Tibial artery (tissue), 4 donors: ENCODE data around the gene SNRPD2.
"Not testable (repeated sequence)": the region's sequence is repeated elsewhere in the genome, so short reads cannot be mapped to it uniquely, and the experiment has no call there.

Experiments used
- DNase-seq, 2 donors: peaks; one replicate each; pipeline ENCODE4 v3.0.0-alpha.2; 2019
- H3K27ac ChIP-seq, 2 donors: fragments of 200-600 bp; sonication (generic) in 1 of 2; 1 replicate in 1 of 2; 2 replicates in 1 of 2; pipeline ENCODE4 v1.5.1; 2018 to 2019; ENCODE audit warnings: mild to moderate bottlenecking in 1 of 2
- H3K27me3 ChIP-seq, 2 donors: fragments of 200-600 bp; sonication (generic) in 1 of 2; one replicate each; pipeline versions ENCODE4 v1.5.1 to v1.6.0; 2016 to 2019
- H3K36me3 ChIP-seq, 3 donors: fragments of 200-600 bp; sonication (generic) in 2 of 3; one replicate each; pipeline ENCODE4 v1.5.1; 2016 to 2019; ENCODE audit warnings: mild to moderate bottlenecking in 2 of 3
- H3K4me1 ChIP-seq, 4 donors: fragments of 200-600 bp; sonication (generic) in 2 of 4; 1 replicate in 3 of 4; 2 replicates in 1 of 4; pipeline ENCODE4 v1.5.1; 2016 to 2019
- H3K4me3 ChIP-seq, 2 donors: fragments of 200-600 bp; sonication (generic) in 1 of 2; 1 replicate in 1 of 2; 2 replicates in 1 of 2; pipeline ENCODE4 v1.5.1; 2018 to 2019; ENCODE audit warnings: mild to moderate bottlenecking in 2 of 2
- H3K9me3 ChIP-seq, 3 donors: fragments of 200-600 bp; sonication (generic) in 1 of 3; one replicate each; pipeline ENCODE4 v1.5.1; 2016 to 2019
- intact Hi-C: fragments of 100-400 bp; cut with DNase I; formaldehyde crosslinking; loops from one replicate; pipeline ENCODE4 v1.15.0; 2023; ENCODE audit warnings: low total_unique reads
- TF ChIP-seq, protein P1 (sequence below), 2 experiments: fragments of 200-600 bp in 1 of 2; fragments of 450-650 bp in 1 of 2; IDR thresholded peaks; one replicate each; pipeline ENCODE4 v1.5.1; 2017 to 2019; ENCODE audit warnings: antibody characterized with exemption in 2 of 2, mild to moderate bottlenecking in 1 of 2, moderate library complexity in 1 of 2

SNRPD2 gene

DNA sequence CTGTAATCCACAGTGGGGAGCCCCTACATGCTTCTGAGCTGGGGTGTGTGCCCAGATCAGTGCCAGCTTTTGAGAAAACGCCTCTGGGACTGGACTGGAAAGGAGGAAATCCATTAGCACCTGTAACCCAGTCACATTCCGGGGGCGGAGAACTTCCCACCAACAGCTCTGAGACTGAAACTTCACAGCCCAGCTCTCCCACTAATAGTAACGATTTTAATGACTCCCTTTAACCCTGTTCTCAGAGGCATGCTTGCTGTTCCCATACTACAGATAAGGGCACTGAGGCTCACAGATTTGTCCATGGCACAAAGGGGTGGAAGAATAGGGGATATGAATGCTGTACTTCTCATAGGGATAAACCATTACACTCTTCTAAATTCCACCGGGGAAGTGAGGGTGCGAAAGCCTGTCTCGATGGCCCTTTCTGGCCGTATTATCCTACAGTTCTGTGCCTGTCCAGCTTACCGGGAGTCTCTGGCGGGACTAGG is 38.1 kb upstream of the SNRPD2 start:
- Histone ChIP-seq H3K4me1 (peaks cover 0 to 27% (median 12%) of the 10 kb centered on the region in 4 donors), H3K27ac (peak overlapping the region; percentile 77 to 86), H3K36me3 (no peaks in the 10 kb centered on the region), H3K9me3 (no peaks in the 10 kb centered on the region), H3K27me3 (no peaks in the 10 kb centered on the region), H3K4me3 (peak overlapping the region; percentile 80 to 93)
- TF ChIP-seq, protein P1, sequence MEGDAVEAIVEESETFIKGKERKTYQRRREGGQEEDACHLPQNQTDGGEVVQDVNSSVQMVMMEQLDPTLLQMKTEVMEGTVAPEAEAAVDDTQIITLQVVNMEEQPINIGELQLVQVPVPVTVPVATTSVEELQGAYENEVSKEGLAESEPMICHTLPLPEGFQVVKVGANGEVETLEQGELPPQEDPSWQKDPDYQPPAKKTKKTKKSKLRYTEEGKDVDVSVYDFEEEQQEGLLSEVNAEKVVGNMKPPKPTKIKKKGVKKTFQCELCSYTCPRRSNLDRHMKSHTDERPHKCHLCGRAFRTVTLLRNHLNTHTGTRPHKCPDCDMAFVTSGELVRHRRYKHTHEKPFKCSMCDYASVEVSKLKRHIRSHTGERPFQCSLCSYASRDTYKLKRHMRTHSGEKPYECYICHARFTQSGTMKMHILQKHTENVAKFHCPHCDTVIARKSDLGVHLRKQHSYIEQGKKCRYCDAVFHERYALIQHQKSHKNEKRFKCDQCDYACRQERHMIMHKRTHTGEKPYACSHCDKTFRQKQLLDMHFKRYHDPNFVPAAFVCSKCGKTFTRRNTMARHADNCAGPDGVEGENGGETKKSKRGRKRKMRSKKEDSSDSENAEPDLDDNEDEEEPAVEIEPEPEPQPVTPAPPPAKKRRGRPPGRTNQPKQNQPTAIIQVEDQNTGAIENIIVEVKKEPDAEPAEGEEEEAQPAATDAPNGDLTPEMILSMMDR (IDR thresholded peaks at IDR 0.05): no peak
- no peak for DNase-seq
- intact Hi-C loops: no loop called here

DNA sequence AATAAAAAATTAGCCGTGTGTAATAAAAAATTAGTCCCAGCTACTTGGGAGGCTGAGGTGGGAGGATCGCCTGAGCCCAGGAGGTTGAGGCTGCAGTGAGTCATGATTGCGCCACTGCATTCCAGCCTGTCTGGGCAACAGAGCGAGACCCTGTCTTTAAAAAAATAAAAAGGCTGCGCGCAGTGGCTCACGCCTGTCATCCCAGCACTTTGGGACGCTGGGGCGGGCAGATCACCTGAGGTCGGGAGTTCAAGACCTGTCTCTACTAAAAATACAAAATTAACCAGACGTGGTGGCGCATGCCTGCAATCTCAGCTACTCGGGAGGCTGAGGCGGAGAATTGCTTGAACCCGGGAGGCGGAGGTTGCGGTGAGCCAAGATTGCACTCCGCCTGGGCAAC is 36.9 kb upstream of the SNRPD2 start:
- H3K27me3 ChIP-seq, H3K36me3 ChIP-seq, DNase-seq, H3K27ac ChIP-seq, H3K4me3 ChIP-seq, intact Hi-C loops, H3K9me3 ChIP-seq: not testable (repeated sequence)
- peaks cover 0 to 31% (median 12%) of the 10 kb centered on the region in 4 donors for H3K4me1 ChIP-seq

DNA sequence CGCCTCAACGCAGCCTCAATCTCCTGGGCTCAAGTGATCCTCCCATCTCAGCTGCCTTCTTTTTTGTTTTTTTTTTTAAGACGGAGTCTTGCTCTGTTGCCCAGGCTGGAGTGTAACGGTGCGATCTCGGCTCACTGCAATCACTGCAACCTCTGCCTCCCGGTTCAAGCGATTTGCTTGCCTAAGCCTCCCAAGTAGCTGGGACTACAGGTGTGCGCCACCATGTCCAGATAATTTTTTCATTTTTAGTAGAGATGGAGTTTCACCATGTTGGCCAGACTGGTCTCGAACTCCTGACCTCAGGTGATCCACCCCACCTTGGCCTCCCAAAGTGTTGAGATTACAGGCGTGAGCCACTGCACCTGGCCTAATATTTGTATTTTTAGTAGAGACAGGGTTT is 28.3 kb upstream of the SNRPD2 start:
- not testable (repeated sequence) for H3K27ac ChIP-seq

DNA sequence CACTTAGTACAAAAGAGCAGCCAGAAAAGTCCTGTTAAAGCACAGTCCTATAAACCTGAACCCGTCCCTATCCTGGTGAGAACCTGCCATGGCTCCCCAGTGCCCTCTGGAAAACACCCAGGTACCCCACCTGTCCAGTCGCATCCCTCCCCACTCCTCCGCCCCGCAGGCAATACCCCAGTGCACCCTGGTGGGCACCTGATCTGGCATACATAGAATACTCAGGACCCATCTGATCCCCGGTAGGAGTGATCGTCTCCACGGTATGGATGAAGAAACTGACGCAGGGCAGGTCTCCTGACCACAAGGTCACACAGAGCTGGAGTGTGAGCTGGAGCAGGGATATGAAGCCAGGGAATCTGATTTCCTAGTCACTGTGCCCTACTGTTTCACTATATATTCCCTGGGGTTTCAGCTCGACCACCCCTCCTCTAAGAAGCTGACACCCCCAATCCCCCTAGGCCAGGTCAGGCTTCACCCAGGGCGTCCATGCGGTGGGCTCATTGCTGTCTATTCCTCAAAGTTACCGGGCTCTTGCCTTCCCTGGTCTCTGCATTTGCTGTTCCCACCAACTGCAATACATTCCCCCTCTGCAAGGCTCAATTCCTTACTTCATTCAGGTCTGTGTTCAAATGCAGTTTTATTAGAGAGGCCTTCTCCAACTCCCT is 26.4 kb upstream of the SNRPD2 start:
- H3K9me3 ChIP-seq: no peaks in the 10 kb centered on the region
- peaks cover 0 to 20% (median 10%) of the 10 kb centered on the region in 4 donors for H3K4me1 ChIP-seq
- TF ChIP-seq, protein P1 (IDR thresholded peaks at IDR 0.05): no peak
- peak overlapping the region; percentile 59 to 61 for H3K4me3 ChIP-seq
- no peaks in the 10 kb centered on the region for H3K27me3 ChIP-seq
- peaks cover 0 to 14% (median 2%) of the 10 kb centered on the region in 3 donors for H3K36me3 ChIP-seq
- intact Hi-C loops: loop anchor here (10.0 kb wide), 1 partner anchor 47 kb away; the partner anchor contains the start of gene SIX5
- H3K27ac ChIP-seq: peak overlapping the region; percentile 86 to 87
- DNase-seq: peak in 1 of 2 donors; percentile 73

More for the DNA sequence above, 28.3 kb upstream of the SNRPD2 start:
- DNase-seq, H3K27me3 ChIP-seq, H3K4me3 ChIP-seq, intact Hi-C loops, H3K9me3 ChIP-seq: not testable (repeated sequence)
- H3K4me1 ChIP-seq: peaks cover 0 to 25% (median 10%) of the 10 kb centered on the region in 4 donors
- H3K36me3 ChIP-seq: peaks cover 0 to 18% (median 0%) of the 10 kb centered on the region in 3 donors

DNA sequence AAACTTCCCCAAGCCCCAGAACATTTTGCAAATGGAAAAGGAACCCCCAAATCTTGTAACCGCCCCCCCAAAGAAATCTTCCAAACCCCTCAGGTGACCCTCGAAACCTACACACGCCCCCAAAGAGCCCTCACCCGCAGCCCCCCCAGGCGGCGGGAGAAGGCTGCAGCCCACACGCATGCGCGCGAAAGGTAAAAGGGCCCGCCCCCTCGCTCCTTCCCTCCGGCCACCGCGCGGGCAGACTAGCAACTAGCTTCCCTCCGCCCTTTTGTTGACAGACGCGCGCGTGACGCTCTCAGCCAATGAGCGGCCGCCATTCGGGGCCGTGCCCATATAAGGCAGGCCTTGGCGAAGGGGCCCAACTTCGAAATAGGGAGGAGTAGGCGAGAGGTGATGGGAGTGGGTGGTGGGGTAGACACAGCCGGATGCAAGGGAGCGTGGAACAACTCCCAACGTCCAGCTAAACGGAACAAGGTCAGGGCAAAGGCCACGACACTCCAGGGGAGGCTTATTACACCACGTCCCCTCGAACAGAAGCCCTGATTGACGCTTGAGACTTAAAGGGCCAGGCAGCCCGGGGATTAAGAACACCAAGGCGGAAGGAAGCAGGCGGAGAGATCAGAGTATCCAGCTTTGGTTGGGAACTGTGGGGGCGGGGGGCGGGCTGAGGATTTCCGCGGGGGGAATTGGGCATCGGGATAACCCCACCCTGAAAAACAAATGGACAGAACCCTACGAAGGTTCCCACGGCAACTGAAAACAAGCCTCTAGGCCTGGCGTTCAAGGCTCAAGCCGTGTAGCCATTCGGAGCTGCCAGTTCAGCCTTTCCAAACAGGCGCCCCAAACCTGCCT is 25.6 kb upstream of the SNRPD2 start:
- H3K27ac ChIP-seq: peak overlapping the region; percentile 86 to 87
- TF ChIP-seq, protein P1 (IDR thresholded peaks at IDR 0.05): peak; percentile 19 to 22
- intact Hi-C loops: loop anchor here (10.0 kb wide), 1 partner anchor 47 kb away; the partner anchor contains the start of gene SIX5

DNA sequence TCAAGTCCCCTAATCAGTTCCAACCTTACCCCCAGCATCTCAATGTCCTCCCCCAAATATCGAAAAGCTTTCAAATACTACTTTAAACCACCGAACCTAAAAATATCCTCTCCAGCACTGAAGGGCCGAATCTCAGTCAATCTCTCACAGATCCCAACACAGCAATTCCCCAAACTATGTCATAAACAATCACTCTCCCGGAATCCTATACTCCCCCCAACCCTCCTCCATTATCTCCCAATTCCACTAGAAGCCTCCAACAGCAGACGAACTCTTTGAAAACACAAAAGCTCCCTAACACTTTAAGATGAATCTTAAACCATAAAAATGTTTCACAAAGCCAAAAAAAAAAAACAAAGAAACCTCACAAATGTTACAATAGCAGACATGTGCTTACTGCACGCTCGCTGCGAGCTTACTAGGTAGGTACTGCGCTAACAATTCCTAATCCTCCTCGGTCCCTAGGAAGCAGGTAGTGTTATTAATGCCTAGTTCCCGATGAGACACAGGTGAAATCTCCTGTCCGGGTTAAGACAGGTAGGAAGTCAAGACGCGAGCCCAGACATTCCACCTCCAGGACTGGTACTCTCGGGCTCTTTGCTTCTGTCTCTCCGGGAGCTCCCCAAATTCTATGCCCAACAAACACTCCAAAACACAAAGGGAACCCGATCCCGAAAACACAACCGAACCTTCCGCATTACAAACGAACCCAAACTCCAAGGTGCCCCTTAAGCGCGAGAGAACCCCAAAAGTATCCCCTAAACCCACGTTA is 24.8 kb upstream of the SNRPD2 start:
- Histone ChIP-seq H3K4me3 (peak overlapping the region; percentile 59 to 61), H3K27me3 (no peaks in the 10 kb centered on the region), H3K9me3 (no peaks in the 10 kb centered on the region), H3K36me3 (peaks cover 9 to 24% (median 18%) of the 10 kb centered on the region in 3 donors), H3K27ac (peak overlapping the region; percentile 86 to 87), H3K4me1 (peaks cover 0 to 20% (median 10%) of the 10 kb centered on the region in 4 donors)
- DNase-seq: no peak
- intact Hi-C loops: loop anchor here (10.0 kb wide), 1 partner anchor 48 kb away; the partner anchor contains the start of gene SIX5
- TF ChIP-seq, protein P1 (IDR thresholded peaks at IDR 0.05): no peak

More for the DNA sequence above, 25.6 kb upstream of the SNRPD2 start:
- H3K36me3 ChIP-seq: peaks cover under 1 to 16% (median 9%) of the 10 kb centered on the region in 3 donors
- peaks cover 0 to 20% (median 10%) of the 10 kb centered on the region in 4 donors for H3K4me1 ChIP-seq
- no peaks in the 10 kb centered on the region for H3K27me3 ChIP-seq
- H3K4me3 ChIP-seq: peak overlapping the region; percentile 59 to 61
- no peaks in the 10 kb centered on the region for H3K9me3 ChIP-seq
- peak; percentile 99 to 100 for DNase-seq
